NCI-H460 (cell line): ENCODE results near the gene MATN1. TPM values are rescaled to one million over a fixed set of nuclear protein-coding genes. Genes with fewer than 3 reads are reported as not detected.

Experiments
- DNase-seq: peaks from one replicate; pipeline ENCODE4 v3.0.0-alpha.2; 2016; ENCODE audit warnings: low read depth; ENCODE audit errors: extremely low read depth
- total RNA-seq: library from RNA; depleted of rRNA; stranded (reverse); fragments of >200 nt; shearing (Covaris generic); gene quantifications from 2 replicates; pipeline ENCODE4 v1.2.3, GENCODE V29; 2014

Gene MATN1
- total RNA-seq, 1 experiment from 2014 or later = 0.30 TPM

DNA sequence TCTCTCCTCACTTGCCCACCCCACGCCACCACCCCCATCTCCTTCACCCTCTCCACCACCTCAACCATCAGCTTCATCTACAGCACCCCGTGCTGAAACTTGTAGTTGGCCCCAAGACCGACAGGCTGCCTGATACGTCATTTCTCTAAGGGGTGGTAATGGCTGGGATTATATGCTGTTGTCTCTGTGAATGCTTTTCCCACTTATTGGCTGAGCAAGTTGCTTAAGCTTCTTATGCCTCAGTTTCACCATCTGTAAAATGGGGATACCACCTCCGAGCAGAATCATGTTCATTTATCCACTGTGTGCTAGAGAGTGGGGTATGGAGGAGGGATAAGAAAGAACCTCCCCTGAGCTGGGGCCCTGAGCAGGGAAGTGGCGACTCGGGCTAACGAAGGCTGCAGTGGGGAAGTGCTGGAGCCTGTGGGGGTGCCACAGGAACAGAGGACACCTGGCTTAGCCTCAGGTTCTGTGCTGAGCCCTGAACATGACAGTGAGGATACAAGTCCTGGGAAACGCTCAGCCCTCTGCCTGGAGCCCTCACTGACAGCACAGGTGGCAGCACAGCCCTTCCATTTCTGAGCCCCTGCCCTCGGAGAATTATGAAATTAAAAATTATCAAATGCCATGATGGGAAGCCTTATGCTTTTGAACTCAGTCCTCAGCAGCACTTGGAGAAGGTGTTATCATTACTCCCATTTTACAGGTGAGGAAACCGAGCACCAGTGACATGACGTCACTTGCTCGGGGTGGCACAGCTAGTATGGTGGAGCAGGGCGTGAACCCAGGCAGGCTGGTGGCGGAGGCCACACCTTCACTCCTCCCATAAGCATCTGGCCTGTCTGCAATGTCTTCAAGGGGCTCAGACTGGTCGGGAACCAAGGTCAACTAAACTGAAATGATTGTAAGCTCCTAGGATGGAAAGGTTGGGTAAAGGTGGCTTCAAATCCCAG lies 2.8 kb downstream of the MATN1 start:
- DNase-seq = no peak

DNA sequence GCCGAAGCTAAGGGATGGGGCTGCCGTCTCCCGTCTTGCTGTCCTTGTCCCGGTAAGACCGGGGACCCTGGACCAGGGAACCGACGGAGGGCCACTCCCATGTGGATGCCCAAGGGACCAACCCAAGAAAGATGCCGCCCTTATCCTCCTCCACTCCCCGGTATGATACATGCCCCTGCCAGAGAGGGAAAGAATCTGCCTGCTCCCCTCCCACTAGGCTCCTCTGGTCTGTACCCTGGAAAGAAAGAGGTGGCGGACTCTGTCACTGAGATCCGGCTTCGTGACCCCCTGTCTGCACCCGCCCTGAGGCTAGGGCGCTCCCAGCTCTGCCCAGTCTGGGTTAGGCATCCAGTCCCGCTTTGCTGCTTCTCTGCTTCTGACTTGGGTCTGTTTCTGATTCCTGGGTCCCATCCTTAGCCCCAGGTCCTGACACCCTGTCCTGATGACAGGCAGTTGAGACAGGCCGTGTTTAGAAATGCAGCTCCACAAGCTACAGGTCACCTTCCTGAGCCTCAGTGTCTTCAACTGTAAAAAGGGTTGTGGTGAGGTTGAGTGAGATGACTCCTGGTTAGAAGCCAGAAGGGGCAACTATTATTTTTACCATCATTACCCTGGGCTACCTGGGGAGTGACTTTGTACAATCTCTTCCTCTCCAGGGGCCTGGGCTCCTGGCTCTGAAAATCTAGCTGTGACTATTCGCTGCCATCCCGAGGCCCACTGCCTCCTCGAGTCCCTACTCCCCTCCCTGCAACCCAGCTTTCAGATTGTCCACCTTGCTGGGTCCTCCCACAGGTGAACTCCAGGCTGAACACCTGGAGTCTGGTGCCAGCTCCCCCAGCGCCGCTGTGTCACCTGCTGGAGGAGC lies 3.7 kb downstream of the MATN1 start:
- DNase-seq = peak; percentile 67

DNA sequence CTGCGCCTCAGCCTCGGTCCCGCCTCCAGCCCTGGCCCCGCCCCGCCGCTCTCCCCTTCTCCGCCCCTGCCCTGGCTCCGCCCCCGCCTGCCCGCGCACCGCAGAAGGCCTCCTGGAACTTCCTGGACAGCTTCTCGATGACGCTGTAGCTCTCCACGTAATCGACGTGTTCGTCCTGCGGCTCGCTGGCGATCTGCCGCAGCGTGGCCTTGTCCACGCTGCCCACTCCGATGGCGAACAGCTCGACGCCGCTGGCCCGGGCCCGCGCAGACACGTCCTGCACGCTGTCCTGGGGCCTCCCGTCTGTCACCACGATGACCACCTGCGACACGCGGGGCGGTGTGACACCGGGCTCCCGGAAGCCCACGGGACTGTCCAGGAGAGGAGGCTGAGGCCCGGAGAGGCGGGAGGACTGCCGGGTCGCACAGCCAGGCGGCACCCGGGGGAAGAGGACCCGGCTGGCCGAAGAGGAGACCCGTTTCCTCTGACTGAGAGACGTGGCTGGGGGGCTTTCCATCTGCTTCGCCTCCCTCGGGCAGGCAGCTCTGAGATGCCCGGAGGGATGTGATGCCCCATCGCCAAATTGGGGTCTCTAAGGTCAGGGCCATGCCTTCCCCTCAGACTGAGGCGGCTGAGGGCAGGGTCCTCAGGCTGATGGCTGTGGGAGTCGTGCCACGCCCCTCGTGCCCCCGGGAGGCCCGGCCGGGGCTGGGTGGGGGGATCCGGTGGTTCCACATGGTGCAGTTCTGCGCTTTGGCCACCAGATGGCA lies 4.6 kb downstream of the MATN1 start:
- DNase-seq = no peak

DNA sequence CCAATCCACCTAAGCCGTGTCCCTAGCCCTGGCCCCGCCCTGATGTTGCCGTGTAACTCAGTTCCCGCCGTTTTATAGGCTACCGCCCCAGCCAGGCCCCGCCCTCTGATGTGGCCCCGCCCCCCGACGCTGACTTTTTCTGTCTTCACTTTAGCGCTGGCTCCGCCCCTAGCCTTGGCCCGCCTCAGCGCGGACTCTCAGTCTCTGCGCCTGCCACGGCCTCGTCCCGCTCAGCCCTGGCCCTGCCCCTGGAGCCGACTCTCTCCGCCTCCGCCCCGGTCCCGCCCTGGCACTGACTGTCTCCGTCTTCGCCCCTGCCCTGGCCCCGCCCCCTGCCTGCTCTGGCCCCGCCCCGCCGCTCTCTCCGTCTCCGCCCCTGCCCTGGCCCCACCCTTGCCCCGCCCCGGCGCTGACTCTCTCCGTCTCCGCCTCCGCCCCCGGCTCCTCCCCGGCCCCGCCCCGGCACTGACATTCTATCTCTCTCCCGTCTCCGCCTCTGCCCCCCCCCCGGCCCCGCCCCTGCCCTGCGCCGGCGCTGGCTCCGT lies 5.2 kb downstream of the MATN1 start:
- peak; percentile 95 for DNase-seq

DNA sequence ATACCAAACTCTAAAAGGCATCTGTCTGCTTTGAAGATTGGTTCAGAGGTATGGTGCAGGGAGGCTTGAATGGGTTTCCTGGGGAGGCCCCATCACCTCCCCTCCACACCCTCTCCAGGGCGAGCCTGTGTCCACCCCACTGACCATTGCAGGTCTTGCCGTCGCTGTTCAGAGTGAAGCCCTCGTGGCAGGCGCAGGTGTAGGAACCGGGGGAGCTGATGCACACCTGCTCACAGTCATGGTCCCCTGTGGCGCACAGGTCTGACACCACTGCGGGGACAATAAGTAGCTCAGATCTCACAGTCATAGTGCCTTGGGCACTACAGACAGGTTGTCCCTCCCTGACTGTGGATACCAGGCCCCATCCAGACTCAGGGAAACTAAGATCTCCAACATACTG lies 6.7 kb downstream of the MATN1 start:
- DNase-seq = no peak

DNA sequence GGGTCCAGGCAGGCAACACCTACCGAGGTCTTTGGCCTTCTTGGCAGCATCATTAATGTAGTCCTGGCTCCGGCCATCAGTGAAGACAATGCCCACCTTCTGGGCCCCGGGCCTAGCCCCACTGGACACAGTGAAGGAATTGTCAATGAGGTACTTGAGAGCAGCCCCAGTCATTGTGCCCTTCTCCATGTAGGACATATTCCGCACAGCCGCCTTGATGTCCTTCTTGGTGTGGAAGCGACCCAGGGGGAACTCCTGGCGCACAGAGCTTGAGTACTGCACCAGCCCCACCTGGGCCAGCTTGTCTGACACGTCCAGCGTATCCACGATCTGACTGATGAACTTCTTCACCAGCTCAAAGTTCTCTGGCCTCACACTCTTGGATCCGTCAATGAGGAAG lies 7.5 kb downstream of the MATN1 start:
- DNase-seq = no peak

DNA sequence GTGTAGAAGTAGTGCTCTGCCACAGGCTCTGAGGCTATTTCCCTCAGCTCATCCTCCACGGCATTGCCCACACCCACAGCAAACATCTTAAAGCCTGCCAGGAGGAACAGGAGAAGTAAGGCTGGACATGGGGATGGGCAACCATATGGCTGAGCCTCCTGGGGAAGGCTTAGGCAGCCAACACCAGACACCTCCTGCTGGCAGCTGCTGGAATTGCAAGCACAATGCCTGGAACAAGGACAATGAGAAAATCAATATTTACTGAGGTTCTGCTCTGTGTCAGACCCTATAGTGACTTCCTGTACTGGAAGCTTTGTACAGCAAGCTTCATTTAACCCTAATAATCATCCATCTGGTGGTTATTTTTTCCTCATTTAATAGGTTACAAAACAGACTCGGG lies 8.2 kb downstream of the MATN1 start:
- DNase-seq = no peak

DNA sequence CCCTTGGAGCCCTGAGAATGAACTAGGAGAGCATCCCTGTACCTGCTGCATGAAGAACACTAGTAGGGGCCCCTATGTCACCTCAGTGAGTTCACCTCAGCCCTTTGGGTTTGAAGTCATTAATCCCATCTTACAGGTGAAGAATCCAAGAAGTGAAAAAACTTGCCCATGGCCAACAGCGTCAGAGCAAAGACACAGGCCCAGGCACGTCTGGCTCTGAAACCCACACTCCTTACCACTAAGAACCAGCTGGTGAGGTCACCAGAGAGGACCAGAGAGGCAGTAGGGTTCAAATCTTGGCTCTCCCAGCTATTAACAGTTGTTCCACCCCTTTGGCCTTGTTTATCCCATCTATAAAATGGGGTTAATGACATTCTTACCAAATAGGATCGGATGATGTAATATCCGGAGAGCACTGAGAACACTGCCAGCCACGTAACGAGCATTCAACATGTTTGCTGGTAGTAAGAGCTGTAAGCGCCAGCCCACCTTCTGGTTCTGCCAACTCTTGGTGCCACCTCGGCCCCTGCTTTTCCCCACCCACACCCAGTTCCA lies 8.8 kb downstream of the MATN1 start:
- DNase-seq = no peak

DNA sequence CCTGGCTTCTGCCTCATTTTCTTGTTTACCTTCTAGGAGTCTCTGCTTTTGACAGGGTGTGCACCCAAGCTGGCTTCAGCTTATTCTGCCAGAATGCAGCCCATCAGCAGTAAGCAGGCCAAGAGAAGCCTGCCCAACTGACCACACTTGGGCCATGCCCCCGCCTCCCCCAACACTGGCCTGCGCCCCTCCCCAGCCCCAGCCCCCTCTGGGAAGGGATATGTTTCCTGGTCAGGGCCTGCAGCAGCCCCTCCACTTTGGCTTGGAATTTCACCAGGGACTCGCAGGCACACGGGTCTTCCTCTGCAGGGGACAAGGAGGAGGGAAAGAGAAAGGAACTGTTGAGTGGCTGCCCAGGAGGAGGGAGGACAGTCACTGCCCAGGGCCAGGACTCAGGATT lies 9.4 kb downstream of the MATN1 start:
- DNase-seq = no peak

DNA sequence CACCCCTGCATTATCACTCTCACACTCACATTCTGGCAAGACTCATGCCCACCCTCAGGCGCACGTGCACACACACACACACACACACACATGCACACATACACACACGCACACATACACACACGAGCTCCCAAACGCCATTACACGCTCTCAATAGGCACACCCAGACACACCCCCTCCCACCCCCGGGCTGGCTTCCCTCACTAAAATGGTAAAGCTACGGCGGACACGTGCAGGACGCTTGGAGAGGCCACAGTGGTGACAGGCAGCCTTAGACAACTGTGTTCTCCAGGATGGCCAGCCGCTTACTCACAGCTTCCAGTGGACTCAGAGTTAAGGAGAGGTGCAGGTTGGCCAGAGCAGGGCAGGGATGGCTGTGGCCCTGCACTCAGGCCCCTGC lies 10.1 kb downstream of the MATN1 start:
- no peak for DNase-seq

DNA sequence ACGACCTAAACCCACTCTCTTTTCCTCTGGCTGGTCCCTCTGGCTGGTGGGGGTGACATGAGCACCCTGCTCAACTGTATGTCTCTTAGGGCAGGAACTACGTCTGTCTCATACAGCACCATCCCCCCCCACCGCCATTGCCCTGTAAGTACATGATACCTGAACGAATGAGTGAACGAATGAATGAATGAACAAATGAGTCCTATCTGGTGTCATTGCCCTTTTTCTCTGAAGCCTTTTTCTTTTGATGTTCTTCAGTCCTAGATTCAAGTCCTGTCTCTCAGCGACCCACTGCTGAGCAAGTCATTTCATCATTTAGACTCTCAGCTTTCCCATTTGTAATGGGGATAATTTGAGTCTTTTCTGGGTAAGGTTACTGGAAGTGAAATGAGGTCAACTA lies 10.8 kb downstream of the MATN1 start:
- DNase-seq = no peak

DNA sequence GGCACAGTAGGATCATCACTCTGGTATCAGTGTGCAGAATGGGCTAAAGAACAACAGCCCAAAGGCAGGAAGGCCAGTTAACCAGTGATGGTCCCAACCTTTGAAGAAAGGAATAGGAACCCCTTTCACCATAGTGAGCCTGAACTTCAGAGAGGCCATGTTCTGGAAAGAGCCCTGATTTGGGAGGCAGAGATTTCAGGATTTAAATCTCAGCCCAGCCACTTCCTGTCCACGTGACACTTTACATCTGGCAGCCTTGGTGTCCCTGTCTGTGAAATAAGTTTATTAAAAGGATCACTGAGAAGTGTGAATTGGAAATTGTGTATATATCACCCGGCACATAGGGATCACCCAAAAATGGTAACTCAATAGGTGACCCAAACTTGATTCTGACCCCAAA lies 13.0 kb downstream of the MATN1 start:
- DNase-seq = no peak

DNA sequence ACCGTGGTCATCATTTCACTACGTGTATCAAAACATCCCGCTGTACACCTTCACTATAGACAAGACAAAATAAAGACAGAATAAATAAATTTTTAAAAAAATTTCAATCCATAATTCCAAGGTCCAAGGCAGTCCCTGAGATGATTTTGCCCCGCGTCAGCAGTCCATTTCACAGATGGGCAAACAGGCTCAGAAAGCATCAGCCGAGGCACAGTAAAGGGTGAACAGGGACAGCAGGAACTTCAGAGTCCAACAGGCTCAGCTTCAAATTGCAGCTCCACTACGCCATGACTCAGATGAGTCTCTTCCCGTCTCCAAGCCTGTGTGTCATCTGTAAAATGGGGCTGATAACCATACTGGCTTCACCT lies 15.0 kb downstream of the MATN1 start:
- no peak for DNase-seq

DNA sequence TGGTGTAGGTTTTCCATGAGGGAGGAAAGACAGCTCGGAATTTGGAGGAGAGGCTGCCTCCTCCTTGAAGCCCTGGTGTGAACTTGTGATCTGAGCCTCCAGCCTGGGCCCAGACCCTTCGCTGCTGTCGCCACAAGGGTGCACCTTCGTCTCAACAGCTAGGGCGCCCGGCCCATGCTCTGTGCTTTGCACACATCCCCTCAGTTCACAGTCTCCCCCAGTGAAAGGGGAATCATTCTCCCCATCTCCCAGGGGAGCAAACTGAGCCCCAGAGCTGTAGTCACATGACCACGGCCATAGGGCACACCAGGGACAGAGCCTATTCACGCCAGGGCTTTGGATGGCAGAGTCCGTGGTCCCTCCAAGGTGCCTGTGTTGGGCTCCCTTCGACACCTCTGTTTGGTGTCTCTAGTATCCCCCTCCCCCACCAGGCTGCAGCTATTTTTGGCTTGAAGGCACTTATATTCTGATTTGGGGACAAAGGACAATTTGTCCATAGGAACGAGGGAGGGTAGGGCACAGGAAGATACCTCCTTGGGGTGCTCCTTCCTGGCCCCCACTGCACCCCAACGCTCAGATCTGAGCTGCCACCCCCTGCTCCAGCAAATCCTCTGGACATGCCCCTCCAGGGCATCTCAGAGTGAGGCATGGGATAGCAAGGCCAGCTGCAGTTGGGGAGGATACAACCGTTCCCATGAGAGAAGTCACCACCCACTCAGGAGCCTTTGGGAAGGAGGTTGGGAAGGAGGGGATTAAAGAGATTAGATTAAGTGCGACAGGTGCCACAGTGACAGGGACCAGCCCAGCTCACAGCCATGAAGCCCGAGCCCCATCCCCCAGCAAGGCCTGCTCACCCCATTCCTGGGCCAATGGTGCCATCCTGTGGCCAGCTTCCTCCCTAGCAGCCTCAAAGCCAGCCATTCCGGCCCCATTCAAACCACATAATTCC lies 15.7 kb downstream of the MATN1 start:
- DNase-seq = peak; percentile 57

DNA sequence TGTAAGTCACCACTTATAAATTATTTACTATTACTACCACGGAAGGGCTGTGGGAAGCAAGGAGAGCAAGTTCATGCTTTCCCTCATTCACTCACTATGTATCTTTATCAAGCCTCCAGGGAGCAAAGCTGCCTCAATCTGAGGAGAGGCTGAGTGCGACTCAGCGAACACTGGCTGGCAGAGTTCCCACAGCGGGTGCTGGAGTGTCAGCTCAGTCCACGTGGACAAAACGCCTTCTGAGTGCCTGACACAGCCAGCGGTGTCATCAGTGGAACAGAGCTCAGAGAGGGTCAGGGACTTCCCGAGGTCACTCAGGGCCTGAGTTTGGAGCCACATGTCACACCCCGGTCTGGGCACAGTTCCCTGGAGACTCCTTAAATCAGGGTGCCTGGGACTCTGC lies 16.9 kb downstream of the MATN1 start:
- no peak for DNase-seq

DNA sequence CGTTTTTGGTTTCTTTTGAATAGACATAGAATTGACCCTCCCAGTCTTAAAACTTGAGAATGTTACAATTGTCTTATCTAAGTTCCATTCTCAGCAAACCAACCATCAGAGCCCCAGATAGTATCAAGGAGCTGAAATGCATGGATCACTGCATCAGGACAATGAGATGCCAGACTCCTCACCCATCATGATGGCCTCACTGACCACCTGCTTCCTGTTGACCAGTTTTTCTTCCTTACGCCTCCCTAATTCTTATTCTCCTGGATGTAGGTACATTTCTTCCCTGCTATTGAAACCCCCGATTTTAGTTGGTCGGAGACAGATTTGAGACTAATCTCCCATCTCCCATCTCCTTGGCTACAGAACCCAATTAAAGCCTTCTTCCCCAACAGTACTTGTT lies 17.7 kb downstream of the MATN1 start:
- no peak for DNase-seq

DNA sequence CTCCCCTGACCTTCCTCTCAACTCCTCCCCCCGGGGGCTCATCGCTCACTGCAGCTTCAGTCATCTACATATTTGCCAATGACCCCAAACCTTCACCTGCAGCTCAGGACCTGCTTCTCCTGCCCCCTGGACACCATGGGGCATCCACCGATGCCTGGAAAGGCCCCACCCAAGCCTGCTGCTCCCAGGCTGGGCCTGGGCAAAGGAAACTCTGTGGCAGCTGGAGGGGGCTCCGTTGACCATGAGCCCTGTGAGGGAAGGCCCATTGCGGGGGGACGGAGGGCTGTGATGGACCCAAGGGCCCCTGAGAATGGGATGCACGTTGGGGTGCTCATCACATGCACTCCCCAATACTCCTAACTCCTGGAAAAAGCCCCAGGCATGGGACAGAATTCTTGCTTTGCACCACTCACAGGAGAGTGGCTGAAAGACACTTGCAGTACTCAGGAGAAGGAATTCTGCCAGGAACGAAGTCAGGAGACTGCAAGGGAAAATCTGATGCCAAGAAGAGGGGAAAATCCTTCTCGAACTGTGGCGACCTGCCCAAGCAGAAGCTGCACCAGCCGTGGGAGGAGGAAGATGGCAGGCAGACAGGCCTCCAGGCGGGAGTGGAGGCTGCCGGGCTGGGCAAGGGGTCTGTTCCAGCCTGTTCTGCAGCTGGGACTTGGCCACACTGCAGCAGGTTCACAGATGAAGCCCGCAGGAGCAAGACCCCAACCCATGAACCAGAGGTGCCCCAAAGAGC lies 18.4 kb downstream of the MATN1 start:
- no peak for DNase-seq

DNA sequence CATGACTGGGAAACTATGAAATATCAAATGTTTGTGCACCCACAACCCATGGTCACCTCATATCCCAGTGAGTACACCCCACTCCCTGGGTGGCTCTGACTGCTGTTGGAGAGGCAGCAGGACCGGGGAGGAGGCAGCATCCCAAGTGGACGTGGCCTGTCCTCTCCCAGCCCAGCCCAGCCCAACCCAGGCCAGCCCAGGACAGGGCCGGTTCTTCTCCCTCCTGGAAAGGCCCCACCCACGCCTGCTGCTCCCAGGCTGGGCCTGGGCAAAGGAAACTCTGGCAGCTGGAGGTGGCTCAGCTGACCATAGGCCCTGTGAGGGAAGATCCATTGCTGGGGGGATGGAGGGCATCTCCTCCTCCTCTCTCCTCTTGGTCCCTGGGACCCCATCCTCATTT lies 19.1 kb downstream of the MATN1 start:
- DNase-seq = no peak

DNA sequence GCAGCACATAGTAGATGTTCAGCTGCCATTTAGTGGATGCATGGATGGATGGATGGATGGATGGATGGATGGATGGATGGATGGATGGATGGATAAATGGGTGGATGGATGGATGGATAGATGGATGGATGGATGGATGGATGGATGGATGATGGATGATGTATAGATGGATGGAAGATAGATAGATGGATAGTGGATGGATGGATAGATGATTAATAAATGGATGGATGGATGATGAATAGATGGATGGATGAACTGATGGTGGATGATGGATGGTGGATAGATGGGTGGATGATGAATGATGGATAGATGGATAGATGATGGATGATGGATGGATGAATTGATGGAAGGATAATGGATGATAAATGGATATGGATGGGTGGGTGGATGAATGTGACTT lies 20.6 kb downstream of the MATN1 start:
- DNase-seq = no peak
